GM21390 (cell line): ENCODE results near the gene ARAP1.

ENCODE experiments used
- ATAC-seq: cut with Tn5 transposase; IDR thresholded peaks from one replicate; pipeline ENCODE4 v1.9.1; 2021; ENCODE audit not compliant: unreplicated experiment

ARAP1 gene

GRCh38 chr11:72685560-72686480 lies 66.4 kb downstream of the ARAP1 start:
- no peak for ATAC-seq

DNA sequence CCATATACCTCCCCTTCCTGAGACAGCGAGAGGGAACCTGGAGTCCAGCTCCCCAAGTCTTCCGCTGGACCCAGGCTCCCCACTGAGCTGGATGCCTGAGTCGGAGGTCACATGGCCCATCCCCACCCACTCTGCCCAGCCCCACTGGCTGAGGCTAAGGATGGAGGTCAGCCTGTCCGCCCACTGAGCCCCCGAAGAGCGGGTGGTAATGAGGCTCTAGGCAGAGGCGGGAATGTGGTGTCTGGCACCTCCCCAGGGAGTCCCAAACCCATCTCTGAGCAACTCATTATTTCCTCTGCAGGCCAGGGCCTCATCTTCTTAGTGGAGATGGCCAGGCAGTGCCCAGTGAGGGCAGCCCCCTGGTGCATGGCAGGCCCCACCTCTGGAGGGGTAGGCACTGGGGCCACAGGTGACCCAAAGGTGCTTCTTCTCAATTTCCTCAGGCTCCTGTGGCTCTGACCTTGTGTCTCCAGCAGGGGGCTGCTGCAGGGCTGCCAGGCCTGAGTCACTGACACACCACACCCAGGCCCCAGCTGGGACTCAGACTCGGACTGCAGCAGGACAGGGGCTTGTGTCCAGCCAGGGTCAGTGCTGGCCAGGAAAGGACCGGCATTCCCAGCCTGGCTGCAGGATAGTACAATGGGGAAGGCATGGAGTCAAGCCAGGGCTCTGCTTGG lies 67.8 kb downstream of the ARAP1 start:
- ATAC-seq, result peak; percentile 48

DNA sequence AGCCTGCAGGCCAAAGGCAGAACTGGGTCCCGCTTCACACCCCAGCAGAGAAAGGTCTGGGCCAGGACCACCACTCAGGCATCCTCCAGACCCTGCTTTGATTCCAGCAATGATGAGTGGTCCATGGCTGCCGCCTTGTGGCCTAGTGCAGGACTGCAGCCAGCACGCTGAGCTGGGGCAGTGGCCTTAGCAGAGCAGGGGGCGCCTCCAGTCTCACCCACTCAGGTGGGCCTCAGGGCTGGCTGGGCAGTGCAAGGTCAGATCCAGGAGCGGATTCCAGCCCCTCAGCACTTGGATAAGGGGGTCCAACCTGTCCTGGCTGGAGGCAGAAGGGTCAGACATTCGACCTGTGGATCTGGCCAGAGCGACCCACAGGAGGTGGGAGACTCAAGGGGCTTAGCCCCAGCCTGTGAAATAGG lies 68.4 kb downstream of the ARAP1 start:
- no peak for ATAC-seq

GRCh38 chr11:72682858-72683243 lies 69.4 kb downstream of the ARAP1 start:
- ATAC-seq, result no peak

- ATAC-seq, result no peak
Observed at GRCh38 chr11:72682238-72682857, 69.9 kb downstream of the ARAP1 start.

DNA sequence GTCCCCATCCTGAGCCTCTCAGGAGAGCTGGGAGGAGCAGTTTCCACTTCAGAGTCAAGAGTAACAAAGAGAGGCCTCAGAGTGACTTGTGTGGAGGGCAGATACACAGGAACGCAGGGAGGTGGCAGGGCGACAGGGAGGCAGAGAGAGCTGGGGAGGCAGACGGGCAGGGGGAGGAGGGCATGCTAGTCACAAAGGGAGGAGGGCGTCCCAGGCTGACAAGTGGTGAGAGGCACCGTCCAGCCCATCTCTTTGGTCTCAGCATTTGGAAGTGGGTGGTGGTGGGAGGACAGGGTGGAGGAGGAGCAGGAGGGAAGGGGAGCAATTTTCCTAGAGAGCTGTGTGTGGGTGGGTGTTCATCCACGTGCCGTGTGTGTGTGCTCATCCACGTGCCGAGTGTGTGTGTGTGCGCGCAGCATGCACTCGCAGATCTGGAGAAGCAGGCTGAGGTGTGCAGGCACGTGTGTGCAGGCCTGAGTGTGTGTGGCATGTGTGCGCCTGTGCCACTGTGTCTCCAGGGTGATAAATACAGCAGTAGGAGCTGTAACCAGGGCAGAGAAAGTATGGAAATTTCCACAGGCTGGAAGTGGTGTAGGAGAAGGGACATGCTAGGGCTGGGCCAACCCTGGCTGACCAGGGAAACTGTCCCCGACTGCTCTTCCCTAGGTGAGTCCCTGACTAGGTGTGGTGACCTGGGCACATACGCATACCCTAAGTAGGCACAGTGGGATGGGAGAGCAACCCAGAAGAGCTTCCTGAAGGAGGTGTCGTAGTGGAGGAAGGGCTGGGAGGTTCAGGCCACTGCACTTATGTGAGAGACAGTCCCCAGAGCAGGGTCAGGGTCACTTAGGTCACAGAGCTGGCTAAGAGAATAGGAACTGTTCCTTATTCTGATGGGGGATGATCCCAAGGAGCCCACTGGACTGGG lies 70.7 kb downstream of the ARAP1 start:
- no peak for ATAC-seq

GRCh38 chr11:72680624-72681158 lies 71.5 kb downstream of the ARAP1 start:
- no peak for ATAC-seq

- no peak for ATAC-seq
Observed at GRCh38 chr11:72679869-72680268, 72.3 kb downstream of the ARAP1 start.

DNA sequence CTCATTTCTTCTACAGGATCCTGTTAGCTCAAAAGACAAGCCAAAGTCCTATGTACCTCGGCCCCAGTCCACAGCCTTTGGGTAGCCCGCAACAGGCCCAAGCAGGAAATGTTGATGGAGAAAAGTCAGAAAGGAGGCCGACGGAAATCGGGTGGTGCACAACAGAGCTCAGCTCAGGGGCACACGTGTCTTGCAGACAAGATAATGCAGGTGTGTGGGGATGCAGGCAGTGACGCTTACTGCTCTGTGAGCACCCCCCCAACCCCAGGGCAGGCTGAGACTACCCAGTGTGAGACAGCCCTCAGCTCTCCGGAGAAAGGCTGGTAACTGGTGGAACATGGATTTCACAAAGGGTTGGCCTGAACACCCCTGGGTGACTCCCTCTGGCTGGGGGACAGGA lies 73.7 kb downstream of the ARAP1 start:
- no peak for ATAC-seq

- ATAC-seq, result no peak
Observed at GRCh38 chr11:72676861-72677341, 75.3 kb downstream of the ARAP1 start.

DNA sequence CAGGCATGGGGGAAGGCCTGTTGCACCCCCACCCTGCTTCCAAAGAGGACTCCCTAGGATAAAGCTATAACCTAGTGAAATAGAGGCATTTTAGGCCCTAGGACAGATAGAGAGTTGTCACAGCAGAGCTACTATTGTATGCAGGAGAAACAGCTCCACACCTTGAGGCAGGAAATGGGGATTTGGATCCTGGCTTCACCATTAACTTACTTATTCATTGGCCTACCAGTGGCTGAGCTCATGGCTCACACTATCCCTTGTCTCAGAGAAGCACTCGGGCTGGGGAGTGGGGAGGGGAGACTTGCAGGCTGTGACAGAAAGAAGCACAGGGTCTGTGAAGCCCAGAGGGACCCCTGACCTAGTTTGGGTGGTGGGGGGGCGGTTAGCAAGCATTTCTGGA lies 77.0 kb downstream of the ARAP1 start:
- ATAC-seq, result no peak

- ATAC-seq, result no peak
Observed at GRCh38 chr11:72673943-72674828, 78.0 kb downstream of the ARAP1 start, which contains the start of gene PDE2A. Gene PDE2A, minus strand, starts transcription at chr11:72674422. Its CDS starts 215 bp downstream, at chr11:72674207.

DNA sequence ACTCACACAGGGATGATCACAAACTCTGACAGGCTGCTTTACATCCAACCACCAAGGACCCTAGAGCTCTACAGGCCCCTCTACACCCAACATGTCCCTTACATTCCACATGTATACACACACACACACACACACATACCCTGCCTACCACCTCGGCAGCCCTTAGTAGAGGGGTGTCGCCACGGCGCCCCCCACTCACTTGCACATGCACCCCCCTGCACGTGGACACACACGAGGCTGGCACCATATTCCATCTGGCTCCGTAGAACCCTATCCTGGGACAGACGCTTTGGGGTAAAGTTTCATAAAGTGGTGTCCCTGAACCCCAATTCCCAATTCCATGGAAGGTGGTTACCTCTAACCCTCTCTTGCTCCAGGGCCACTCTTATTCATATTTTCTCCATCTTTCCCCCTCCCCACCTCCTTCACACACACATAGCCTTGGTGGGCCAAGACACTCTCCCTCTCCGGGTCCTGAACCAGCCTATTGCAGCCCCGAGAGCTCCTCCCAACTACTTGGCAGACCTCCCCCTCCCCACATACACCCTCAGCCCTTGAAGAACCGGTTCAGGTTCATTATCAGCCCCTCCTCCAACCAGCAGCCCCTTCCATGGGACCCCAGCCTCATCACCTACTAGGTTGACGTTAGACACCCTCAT lies 78.8 kb downstream of the ARAP1 start:
- no peak for ATAC-seq

GRCh38 chr11:72672597-72673238 lies 79.5 kb downstream of the ARAP1 start:
- no peak for ATAC-seq

DNA sequence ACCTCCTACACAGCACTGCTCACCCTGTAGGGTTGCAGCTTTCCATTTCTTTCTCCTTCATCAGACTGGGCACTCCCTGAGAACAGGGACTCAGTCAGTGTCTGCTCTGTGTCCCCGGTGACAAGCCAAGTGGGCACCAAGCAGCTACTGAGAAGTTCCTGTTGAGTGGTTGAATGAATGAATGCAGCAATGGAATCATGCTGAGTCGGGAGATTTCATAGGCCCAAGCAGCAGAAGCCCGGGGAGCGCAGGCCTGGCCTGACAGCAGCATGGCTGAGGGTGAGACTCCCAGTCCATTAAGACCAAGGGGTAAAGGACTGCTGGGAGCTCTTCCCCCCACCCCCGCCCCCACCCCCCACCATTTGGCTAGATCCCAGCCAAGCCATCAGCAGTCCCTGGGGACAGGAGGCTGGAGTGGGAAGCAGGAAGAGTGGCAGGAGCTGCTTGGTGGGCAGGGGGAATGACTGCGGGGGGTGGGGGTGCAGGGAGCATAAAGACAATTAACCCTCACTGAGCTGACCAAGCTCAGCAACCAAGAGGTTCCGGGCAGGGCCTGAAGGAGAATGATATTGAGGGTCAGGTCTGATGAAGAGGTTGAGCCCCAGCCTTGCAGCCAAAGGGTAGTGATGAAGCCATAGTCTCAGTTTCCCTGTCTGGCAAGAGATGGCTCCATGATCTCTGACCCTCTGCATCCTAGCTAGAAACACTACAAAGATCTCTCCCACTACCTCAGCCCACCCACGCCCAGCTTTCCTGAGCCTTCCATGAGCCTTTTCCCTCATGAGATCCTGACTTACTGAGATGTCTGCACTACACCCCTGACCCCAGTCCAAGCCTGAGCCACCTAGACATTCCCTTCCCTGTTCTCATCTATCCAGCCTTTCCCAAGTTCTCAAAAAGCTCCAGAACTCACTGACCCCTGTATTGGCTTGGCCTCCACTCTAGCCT lies 80.8 kb downstream of the ARAP1 start:
- no peak for ATAC-seq

GRCh38 chr11:72670041-72670440 lies 82.2 kb downstream of the ARAP1 start:
- no peak for ATAC-seq

GRCh38 chr11:72669527-72669926 lies 82.7 kb downstream of the ARAP1 start:
- ATAC-seq, result no peak
